Measurements from ENCODE around the gene MSLN. TPM values are rescaled to one million over a fixed set of nuclear protein-coding genes. Genes with fewer than 3 reads are reported as not detected.

Gene MSLN
- total RNA-seq, 1 donor from 2014 or later: 0.77 TPM

DNA sequence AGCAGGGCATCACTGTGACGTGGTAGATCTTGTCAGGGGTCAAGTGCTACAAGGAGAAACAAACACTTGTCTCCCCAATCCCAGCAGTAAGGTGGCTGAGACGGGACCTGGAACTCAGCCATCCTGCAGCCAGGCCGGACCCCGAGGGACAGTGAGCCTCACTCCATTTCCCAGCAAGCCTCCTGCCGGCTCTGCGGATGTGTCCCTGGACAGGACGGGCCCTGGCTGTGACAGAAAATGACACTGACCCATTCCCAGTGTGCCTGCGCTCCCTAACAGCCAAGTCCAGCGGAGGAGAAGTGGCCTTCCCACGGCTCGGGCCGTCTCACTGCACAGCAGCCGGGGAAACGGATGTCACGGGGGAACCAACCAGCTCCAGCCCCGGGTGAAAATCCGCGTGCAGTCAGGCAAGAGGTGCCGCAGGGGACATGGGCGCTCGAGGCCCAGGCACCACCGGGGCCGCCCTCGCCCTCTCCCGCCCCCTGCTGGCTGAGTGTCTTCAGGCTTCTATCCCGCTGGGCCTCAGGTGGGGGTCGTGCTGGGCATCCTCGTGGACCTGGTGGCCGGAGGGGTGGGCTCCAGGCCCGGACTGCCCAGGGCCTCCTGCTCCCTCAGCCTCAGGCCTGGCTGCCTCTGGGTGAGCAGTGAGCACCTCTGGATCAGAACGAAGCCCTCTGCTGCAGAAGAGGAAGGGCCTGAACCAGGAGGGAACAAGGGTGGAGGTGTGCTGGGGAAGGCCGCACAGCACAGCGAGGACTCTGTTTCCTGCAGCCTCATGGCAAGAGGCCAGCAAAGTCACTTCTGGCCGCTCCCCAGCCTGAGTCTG is 26.9 kb upstream of the MSLN start:
- H3K27me3 Mint-ChIP-seq: no peaks in the 10 kb centered on the region
- DNase-seq (ENCODE audit: extremely low spot score, unreplicated experiment): no peak
- H3K36me3 Mint-ChIP-seq: no peaks in the 10 kb centered on the region
- no peaks in the 10 kb centered on the region for H3K4me1 Mint-ChIP-seq (ENCODE audit: unreplicated experiment)
- H3K4me3 Mint-ChIP-seq: no peak overlapping the region
- no peak overlapping the region for H3K27ac Mint-ChIP-seq
- no peaks in the 10 kb centered on the region for H3K9me3 Mint-ChIP-seq
- TF ChIP-seq CTCF (conservative IDR thresholded peaks at IDR 0.05): peak; percentile 57

- Mint-ChIP-seq H3K27me3 (no peaks in the 10 kb centered on the region), H3K4me3 (no peak overlapping the region), H3K27ac (no peak overlapping the region), H3K4me1 (ENCODE audit: unreplicated experiment) (peaks cover 4% of the 10 kb centered on the region), H3K9me3 (no peaks in the 10 kb centered on the region), H3K36me3 (no peaks in the 10 kb centered on the region)
- DNase-seq (ENCODE audit: extremely low spot score, unreplicated experiment): no peak
- TF ChIP-seq CTCF (conservative IDR thresholded peaks at IDR 0.05): no peak
Observed at GRCh38 chr16:734208-734980, 26.1 kb upstream of the MSLN start.

- no peak for TF ChIP-seq CTCF (conservative IDR thresholded peaks at IDR 0.05)
- Mint-ChIP-seq H3K27ac (no peak overlapping the region), H3K4me3 (no peak overlapping the region), H3K36me3 (no peaks in the 10 kb centered on the region), H3K9me3 (no peaks in the 10 kb centered on the region), H3K4me1 (ENCODE audit: unreplicated experiment) (peaks cover 7% of the 10 kb centered on the region), H3K27me3 (no peaks in the 10 kb centered on the region)
- no peak for DNase-seq (ENCODE audit: extremely low spot score, unreplicated experiment)
Observed at GRCh38 chr16:734981-735881, 25.3 kb upstream of the MSLN start.

GRCh38 chr16:735982-736453 is 24.5 kb upstream of the MSLN start:
- no peak overlapping the region for H3K27ac Mint-ChIP-seq
- no peaks in the 10 kb centered on the region for H3K36me3 Mint-ChIP-seq
- H3K4me3 Mint-ChIP-seq: no peak overlapping the region
- DNase-seq (ENCODE audit: extremely low spot score, unreplicated experiment): no peak
- TF ChIP-seq CTCF (conservative IDR thresholded peaks at IDR 0.05): no peak
- H3K4me1 Mint-ChIP-seq (ENCODE audit: unreplicated experiment): peaks cover 7% of the 10 kb centered on the region
- no peaks in the 10 kb centered on the region for H3K9me3 Mint-ChIP-seq
- no peaks in the 10 kb centered on the region for H3K27me3 Mint-ChIP-seq

DNA sequence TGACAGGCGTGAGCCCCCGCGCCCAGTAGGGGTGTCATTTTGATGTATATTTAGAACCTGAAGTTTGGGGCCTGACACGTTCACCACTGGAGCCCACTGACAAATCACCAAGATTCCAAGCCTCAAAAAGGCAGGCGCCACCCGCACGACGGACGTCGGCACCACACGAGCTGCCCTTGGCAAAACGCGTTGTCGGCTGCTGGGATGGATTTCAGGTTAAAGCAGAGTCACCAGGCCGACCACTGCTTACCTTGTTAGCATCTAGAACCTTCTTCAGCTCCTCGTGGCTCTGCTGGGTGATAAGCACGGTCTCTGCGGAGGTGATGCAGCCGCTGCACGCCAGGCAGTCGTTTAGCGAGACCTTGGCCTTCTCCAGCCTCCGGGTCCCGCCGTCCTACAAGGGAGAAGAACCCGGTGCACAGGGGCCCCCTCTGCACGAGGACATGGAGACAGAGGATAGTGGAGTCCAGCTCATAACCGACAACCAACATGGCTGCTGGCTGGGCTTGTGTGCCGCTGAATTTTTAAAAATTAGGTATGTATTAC is 23.5 kb upstream of the MSLN start:
- Mint-ChIP-seq H3K27me3 (no peaks in the 10 kb centered on the region), H3K4me3 (no peak overlapping the region), H3K4me1 (ENCODE audit: unreplicated experiment) (peaks cover 7% of the 10 kb centered on the region), H3K9me3 (no peaks in the 10 kb centered on the region), H3K27ac (no peak overlapping the region), H3K36me3 (no peaks in the 10 kb centered on the region)
- no peak for TF ChIP-seq CTCF (conservative IDR thresholded peaks at IDR 0.05)
- no peak for DNase-seq (ENCODE audit: extremely low spot score, unreplicated experiment)
